Keratinocyte (primary cell): Measurements from ENCODE around the gene ASTN2. TPM values are rescaled to one million over a fixed set of nuclear protein-coding genes. Genes with fewer than 3 reads are reported as not detected.

Experiments
- DNase-seq: peaks from one replicate; pipeline ENCODE4 v3.0.0-alpha.2; 2011; ENCODE audit warnings: low read depth, missing footprints, low spot score
- FAIRE-seq: peaks from 2 replicates; lab custom pipeline; 2011; peaks lifted over from hg19 to GRCh38; lab: Jason Lieb, UNC
- H2AFZ ChIP-seq: 2 replicates; pipeline ENCODE4 v1.6.0; 2012; ENCODE audit warnings: low read length, control low read depth, inconsistent platforms; ENCODE audit not compliant: control insufficient read depth
- H3K27ac ChIP-seq: 2 replicates; pipeline ENCODE4 v1.5.1; 2011; ENCODE audit warnings: low read length; ENCODE audit not compliant: control insufficient read depth, insufficient read depth
- H3K27me3 ChIP-seq: 3 replicates; pipeline ENCODE4 v1.6.0; 2011; ENCODE audit warnings: low read length; ENCODE audit not compliant: control insufficient read depth, insufficient read depth; ENCODE audit errors: extremely low read depth
- H3K36me3 ChIP-seq, 2 experiments: 2 replicates in 1 of 2; 3 replicates in 1 of 2; pipeline ENCODE4 v1.5.1; 2011; ENCODE audit warnings: low read length in 2 of 2, mild to moderate bottlenecking in 1 of 2; ENCODE audit not compliant: control insufficient read depth in 2 of 2, insufficient read depth in 2 of 2; ENCODE audit errors: extremely low read depth in 1 of 2
- H3K4me1 ChIP-seq: 3 replicates; pipeline ENCODE4 v1.5.1; 2011; ENCODE audit warnings: low read length; ENCODE audit not compliant: control insufficient read depth, insufficient read depth; ENCODE audit errors: extremely low read depth
- H3K4me2 ChIP-seq: 3 replicates; pipeline ENCODE4 v1.6.0; 2011; ENCODE audit warnings: low read depth, low read length; ENCODE audit not compliant: control insufficient read depth, insufficient read depth; ENCODE audit errors: extremely low read depth
- H3K4me3 ChIP-seq, 3 experiments: fragments of 200-600 bp in 1 of 3; sonication (generic) in 1 of 3; 2 replicates in 2 of 3; 3 replicates in 1 of 3; pipeline ENCODE4 v1.5.1; 2011 to 2016; ENCODE audit warnings: low read length in 3 of 3, mild to moderate bottlenecking in 3 of 3, control low read depth in 2 of 3, inconsistent platforms in 1 of 3, low read depth in 1 of 3, mixed read lengths in 1 of 3, mixed run types in 1 of 3, moderate library complexity in 1 of 3; ENCODE audit not compliant: control insufficient read depth in 2 of 3, insufficient read depth in 2 of 3; ENCODE audit errors: extremely low read depth in 1 of 3
- H3K79me2 ChIP-seq: 2 replicates; pipeline ENCODE4 v1.6.0; 2012; ENCODE audit warnings: low read length; ENCODE audit not compliant: control insufficient read depth, insufficient read depth
- H3K9ac ChIP-seq: 3 replicates; pipeline ENCODE4 v1.6.0; 2011; ENCODE audit warnings: low read length; ENCODE audit not compliant: control insufficient read depth, insufficient read depth; ENCODE audit errors: extremely low read depth
- H3K9me1 ChIP-seq: 3 replicates; pipeline ENCODE4 v1.6.0; 2011; ENCODE audit warnings: low read length; ENCODE audit not compliant: control insufficient read depth, insufficient read depth; ENCODE audit errors: extremely low read depth
- H3K9me3 ChIP-seq: 2 replicates; pipeline ENCODE4 v1.5.1; 2012; ENCODE audit warnings: low read depth, low read length; ENCODE audit not compliant: control insufficient read depth
- H4K20me1 ChIP-seq: 3 replicates; pipeline ENCODE4 v1.6.0; 2011; ENCODE audit warnings: low read length; ENCODE audit not compliant: control insufficient read depth, insufficient read depth; ENCODE audit errors: extremely low read depth
- CTCF ChIP-seq, 3 experiments: IDR thresholded peaks in 1 of 3; conservative IDR thresholded peaks in 1 of 3; optimal IDR thresholded peaks in 1 of 3; 2 replicates in 2 of 3; 3 replicates in 1 of 3; pipeline versions ENCODE3 to v1.5.1; 2011; ENCODE audit warnings: low read length in 3 of 3, mild to moderate bottlenecking in 3 of 3, moderate library complexity in 2 of 3, control low read depth in 1 of 3, inconsistent platforms in 1 of 3; ENCODE audit not compliant: insufficient read depth in 2 of 3; ENCODE audit errors: extremely low read depth in 1 of 3
- EZH2 ChIP-seq: IDR thresholded peaks from one replicate; pipeline ENCODE4 v1.6.1; 2012; ENCODE audit warnings: inconsistent platforms, mild to moderate bottlenecking, low read length, moderate library complexity
- dilution Hi-C: fragments of 300-500 bp; cut with MboI; formaldehyde crosslinking; loops from one replicate; pipeline ENCODE4 v1.7.0; 2020; ENCODE audit warnings: low sequenced_read_pairs; ENCODE audit not compliant: extremely low pct_ligation_motif_present
- polyA plus RNA-seq, 5 experiments: library from polyadenylated mRNA; depleted of rRNA in 3 of 5; stranded (reverse) in 3 of 5; stranded (forward) in 1 of 5; unstranded in 1 of 5; fragments of >200 nt; gene quantifications; 1 replicate in 1 of 5; 2 replicates in 3 of 5; 3 replicates in 1 of 5; pipeline versions ENCODE4 v1.2.1 to v1.2.3, GENCODE V29; 2011 to 2012; ENCODE audit warnings: missing spikeins in 2 of 5, low read depth in 1 of 5, low replicate concordance in 1 of 5

ASTN2 gene
- polyA plus RNA-seq, 1 donor (not counting 4 experiments of a cell fraction or from before 2014, with no cell fraction given), result 0.31 TPM

- no peaks in the 10 kb centered on the region for H3K9me3 ChIP-seq
- dilution Hi-C loops, result no loop called here
- no peak for TF ChIP-seq EZH2
- TF ChIP-seq CTCF (optimal IDR thresholded peaks at IDR 0.05 in 1 of 3, IDR thresholded peaks at IDR 0.05 in 1 of 3, conservative IDR thresholded peaks at IDR 0.05 in 1 of 3; ENCODE audit: extremely low read depth in 1 of 3, insufficient read depth in 2 of 3, low read length in 3 of 3), result peak in 1 of 3 experiments; percentile 17
- peak overlapping the region; percentile 60 for H3K4me2 ChIP-seq
- no peaks in the 10 kb centered on the region for H3K9me1 ChIP-seq
- no peak for FAIRE-seq
- no peaks in the 10 kb centered on the region for H4K20me1 ChIP-seq
- H3K27me3 ChIP-seq, result peaks cover 44% of the 10 kb centered on the region
- H3K9ac ChIP-seq, result no peak overlapping the region
- DNase-seq, result no peak
- no peak overlapping the region for H2AFZ ChIP-seq
- H3K79me2 ChIP-seq, result no peaks in the 10 kb centered on the region
- H3K4me3 ChIP-seq, result peak overlapping the region in 2 of 3 experiments; percentile 29 to 34
- no peak overlapping the region for H3K27ac ChIP-seq
- H3K36me3 ChIP-seq, result no peaks in the 10 kb centered on the region
- H3K4me1 ChIP-seq, result peaks cover 4% of the 10 kb centered on the region
Measured at GRCh38 chr9:117414220-117414905, 494 bp downstream of the ASTN2 start.

GRCh38 chr9:117413346-117414219 lies 1.3 kb downstream of the ASTN2 start:
- H3K9me3 ChIP-seq, result no peaks in the 10 kb centered on the region
- peak overlapping the region in 1 of 3 experiments; percentile 29 for H3K4me3 ChIP-seq

More at GRCh38 chr9:117413346-117414219, 1.3 kb downstream of the ASTN2 start:
- no peaks in the 10 kb centered on the region for H3K36me3 ChIP-seq
- peaks cover 4% of the 10 kb centered on the region for H3K4me1 ChIP-seq
- dilution Hi-C loops, result no loop called here
- H3K9ac ChIP-seq, result no peak overlapping the region
- peak overlapping the region; percentile 60 for H3K4me2 ChIP-seq
- DNase-seq (no peak), FAIRE-seq (no peak)
- peak; percentile 98 for TF ChIP-seq EZH2
- TF ChIP-seq CTCF (optimal IDR thresholded peaks at IDR 0.05 in 1 of 3, IDR thresholded peaks at IDR 0.05 in 1 of 3, conservative IDR thresholded peaks at IDR 0.05 in 1 of 3; ENCODE audit: extremely low read depth in 1 of 3, insufficient read depth in 2 of 3, low read length in 3 of 3), result no peak
- no peaks in the 10 kb centered on the region for H3K79me2 ChIP-seq
- H3K27me3 ChIP-seq, result peaks cover 44% of the 10 kb centered on the region
- no peaks in the 10 kb centered on the region for H3K9me1 ChIP-seq
- no peaks in the 10 kb centered on the region for H4K20me1 ChIP-seq
- H3K27ac ChIP-seq, result no peak overlapping the region
- H2AFZ ChIP-seq, result no peak overlapping the region
